HEK293 (cell line): ENCODE results near the gene CDKL2.

Experiments used
- BCL6B ChIP-seq: fragments of 450-650 bp; formaldehyde crosslinking; IDR thresholded peaks from 2 replicates; pipeline ENCODE4 v1.5.1; 2017; ENCODE audit warnings: missing biosample characterization, missing genetic modification characterization
- GLIS1 ChIP-seq: fragments of 450-650 bp; formaldehyde crosslinking; IDR thresholded peaks from 2 replicates; pipeline ENCODE4 v1.5.1; 2016; ENCODE audit warnings: missing biosample characterization, missing genetic modification characterization
- KLF10 ChIP-seq: fragments of 450-650 bp; IDR thresholded peaks from 2 replicates; pipeline ENCODE4 v1.5.1; 2018; ENCODE audit warnings: missing biosample characterization, mild to moderate bottlenecking, missing genetic modification characterization
- KLF16 ChIP-seq: fragments of 450-650 bp; formaldehyde crosslinking; IDR thresholded peaks from 2 replicates; pipeline ENCODE4 v1.5.1; 2017; ENCODE audit warnings: missing biosample characterization, missing genetic modification characterization
- KLF9 ChIP-seq: fragments of 450-650 bp; formaldehyde crosslinking; IDR thresholded peaks from 2 replicates; pipeline ENCODE4 v1.5.1; 2016; ENCODE audit warnings: missing biosample characterization, missing genetic modification characterization, low read depth
- MYNN ChIP-seq: fragments of 450-650 bp; formaldehyde crosslinking; IDR thresholded peaks from 2 replicates; pipeline ENCODE4 v1.5.1; 2016; ENCODE audit warnings: missing biosample characterization, missing genetic modification characterization, borderline replicate concordance
- OSR2 ChIP-seq: fragments of 450-650 bp; formaldehyde crosslinking; IDR thresholded peaks from 2 replicates; pipeline ENCODE4 v1.5.1; 2016; ENCODE audit warnings: missing biosample characterization, missing genetic modification characterization
- PATZ1 ChIP-seq: fragments of 450-650 bp; formaldehyde crosslinking; IDR thresholded peaks from 2 replicates; pipeline ENCODE4 v1.5.1; 2016; ENCODE audit warnings: missing biosample characterization, missing genetic modification characterization
- WT1 ChIP-seq: fragments of 450-650 bp; formaldehyde crosslinking; IDR thresholded peaks from 2 replicates; pipeline ENCODE4 v1.5.1; 2016; ENCODE audit warnings: missing biosample characterization, missing genetic modification characterization
- YY2 ChIP-seq: fragments of 450-650 bp; formaldehyde crosslinking; IDR thresholded peaks from 2 replicates; pipeline ENCODE4 v1.5.1; 2016; ENCODE audit warnings: missing biosample characterization, missing genetic modification characterization
- ZBTB1 ChIP-seq: fragments of 450-650 bp; formaldehyde crosslinking; IDR thresholded peaks from 2 replicates; pipeline ENCODE4 v1.5.1; 2016; ENCODE audit warnings: missing biosample characterization, missing genetic modification characterization
- ZBTB21 ChIP-seq: fragments of 450-650 bp; formaldehyde crosslinking; IDR thresholded peaks from 2 replicates; pipeline ENCODE4 v1.5.1; 2017; ENCODE audit warnings: missing biosample characterization, missing genetic modification characterization
- ZBTB26 ChIP-seq: fragments of 450-650 bp; formaldehyde crosslinking; optimal IDR thresholded peaks from 2 replicates; pipeline ENCODE3; 2016; ENCODE audit warnings: missing biosample characterization, mild to moderate bottlenecking, missing genetic modification characterization
- ZBTB8A ChIP-seq: fragments of 450-650 bp; formaldehyde crosslinking; IDR thresholded peaks from 2 replicates; pipeline ENCODE4 v1.5.1; 2016; ENCODE audit warnings: missing biosample characterization, missing genetic modification characterization
- ZEB2 ChIP-seq: fragments of 450-650 bp; formaldehyde crosslinking; IDR thresholded peaks from 2 replicates; pipeline ENCODE4 v1.5.1; 2016; ENCODE audit warnings: missing biosample characterization, missing genetic modification characterization
- ZIC2 ChIP-seq: fragments of 450-650 bp; formaldehyde crosslinking; IDR thresholded peaks from 2 replicates; pipeline ENCODE4 v1.5.1; 2016; ENCODE audit warnings: missing biosample characterization, missing genetic modification characterization
- ZNF221 ChIP-seq: fragments of 450-650 bp; formaldehyde crosslinking; IDR thresholded peaks from 2 replicates; pipeline ENCODE4 v1.5.1; 2017; ENCODE audit warnings: missing biosample characterization, missing genetic modification characterization, borderline replicate concordance
- ZNF280C ChIP-seq: fragments of 450-650 bp; formaldehyde crosslinking; IDR thresholded peaks from 2 replicates; pipeline ENCODE4 v1.5.1; 2016; ENCODE audit warnings: missing biosample characterization, missing genetic modification characterization
- ZNF473 ChIP-seq: fragments of 450-650 bp; formaldehyde crosslinking; IDR thresholded peaks from 2 replicates; pipeline ENCODE4 v1.5.1; 2017; ENCODE audit warnings: missing biosample characterization, missing genetic modification characterization
- ZNF501 ChIP-seq: fragments of 450-650 bp; formaldehyde crosslinking; IDR thresholded peaks from 2 replicates; pipeline ENCODE4 v1.5.1; 2016; ENCODE audit warnings: missing biosample characterization, missing genetic modification characterization
- ZNF521 ChIP-seq: fragments of 450-650 bp; formaldehyde crosslinking; IDR thresholded peaks from 2 replicates; pipeline ENCODE4 v1.5.1; 2017; ENCODE audit warnings: missing biosample characterization, mild to moderate bottlenecking, missing genetic modification characterization
- ZNF529 ChIP-seq: fragments of 450-650 bp; formaldehyde crosslinking; IDR thresholded peaks from 2 replicates; pipeline ENCODE4 v1.5.1; 2017; ENCODE audit warnings: missing genetic modification characterization, missing biosample characterization; ENCODE audit not compliant: insufficient replicate concordance
- ZNF555 ChIP-seq: fragments of 450-650 bp; formaldehyde crosslinking; conservative IDR thresholded peaks from 2 replicates; pipeline ENCODE4 v1.5.1; 2017; ENCODE audit warnings: missing biosample characterization, mild to moderate bottlenecking, missing genetic modification characterization, inconsistent platforms
- ZNF585B ChIP-seq: fragments of 450-650 bp; formaldehyde crosslinking; IDR thresholded peaks from 2 replicates; pipeline ENCODE4 v1.5.1; 2016; ENCODE audit warnings: missing biosample characterization, missing genetic modification characterization
- ZNF629 ChIP-seq: fragments of 450-650 bp; formaldehyde crosslinking; IDR thresholded peaks from 2 replicates; pipeline ENCODE4 v1.5.1; 2017; ENCODE audit warnings: missing biosample characterization, missing genetic modification characterization
- ZNF658 ChIP-seq: fragments of 450-650 bp; formaldehyde crosslinking; IDR thresholded peaks from 2 replicates; pipeline ENCODE4; 2016; ENCODE audit warnings: missing biosample characterization, missing genetic modification characterization
- ZNF670 ChIP-seq: fragments of 450-650 bp; formaldehyde crosslinking; IDR thresholded peaks from 2 replicates; pipeline ENCODE4 v1.5.1; 2016; ENCODE audit warnings: missing biosample characterization, missing genetic modification characterization, low read depth
- ZNF704 ChIP-seq: fragments of 450-650 bp; formaldehyde crosslinking; IDR thresholded peaks from 2 replicates; pipeline ENCODE4 v1.5.1; 2016; ENCODE audit warnings: missing biosample characterization, missing genetic modification characterization
- TF ChIP-seq, protein P1 (sequence below): fragments of 450-650 bp; formaldehyde crosslinking; IDR thresholded peaks from 2 replicates; pipeline ENCODE4 v1.5.1; 2017; ENCODE audit warnings: missing biosample characterization, missing genetic modification characterization

Gene CDKL2

GRCh38 chr4:75673027-75673958 lies 43.0 kb upstream of the CDKL2 start, which contains the start of gene G3BP2 (continued):
- TF ChIP-seq ZNF521 (tag by site-specific recombination) (no peak), KLF16 (tag by site-specific recombination) (peak; percentile 93; the same call in 1 of the 2 replicates), YY2 (tag by site-specific recombination) (0 out of 2 replicates have a peak, but pooled peaks have one; percentile 13), WT1 (tag by site-specific recombination) (no peak), ZBTB26 (tag by site-specific recombination) (peak; percentile 90), ZNF280C (tag by site-specific recombination) (no peak), KLF10 (tag by site-specific recombination) (peak; percentile 73; the same call in 1 of the 2 replicates), ZNF221 (no peak), ZNF501 (peak; percentile 41; the same call in 1 of the 2 replicates), ZNF658 (tag by site-specific recombination) (no peak), OSR2 (tag by site-specific recombination) (0 out of 2 replicates have a peak, but pooled peaks have one; percentile 4), ZBTB21 (tag by site-specific recombination) (peak; percentile 94), BCL6B (tag by site-specific recombination) (no peak), ZBTB8A (tag by site-specific recombination) (peak; percentile 68), ZBTB1 (tag by site-specific recombination) (no peak), ZNF585B (tag by site-specific recombination) (no peak), ZNF555 (tag by site-specific recombination) (no peak), ZNF670 (no peak), ZNF704 (tag by site-specific recombination) (no peak), ZNF629 (tag by site-specific recombination) (peak; percentile 99), MYNN (tag by site-specific recombination) (peak; percentile 95), GLIS1 (peak; percentile 60), ZIC2 (tag by site-specific recombination) (no peak), ZNF473 (no peak), PATZ1 (tag by site-specific recombination) (peak; percentile 47), ZEB2 (peak; percentile 54), ZNF529 (tag by site-specific recombination) (no peak), KLF9 (peak; percentile 96)
- TF ChIP-seq, protein P1, sequence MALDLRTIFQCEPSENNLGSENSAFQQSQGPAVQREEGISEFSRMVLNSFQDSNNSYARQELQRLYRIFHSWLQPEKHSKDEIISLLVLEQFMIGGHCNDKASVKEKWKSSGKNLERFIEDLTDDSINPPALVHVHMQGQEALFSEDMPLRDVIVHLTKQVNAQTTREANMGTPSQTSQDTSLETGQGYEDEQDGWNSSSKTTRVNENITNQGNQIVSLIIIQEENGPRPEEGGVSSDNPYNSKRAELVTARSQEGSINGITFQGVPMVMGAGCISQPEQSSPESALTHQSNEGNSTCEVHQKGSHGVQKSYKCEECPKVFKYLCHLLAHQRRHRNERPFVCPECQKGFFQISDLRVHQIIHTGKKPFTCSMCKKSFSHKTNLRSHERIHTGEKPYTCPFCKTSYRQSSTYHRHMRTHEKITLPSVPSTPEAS (tag by site-specific recombination), result no peak
